Nephron progenitor cell (in vitro differentiated cells): Measurements from ENCODE around the gene CCR3.

Experiments used
- DNase-seq: peaks from one replicate; pipeline ENCODE4 v3.0.0; 2021
- H3K27ac Mint-ChIP-seq: 2 replicates; pipeline ENCODE4 v1.8.0; 2021; ENCODE audit warnings: mild to moderate bottlenecking, moderate library complexity, mixed read lengths
- H3K27me3 Mint-ChIP-seq: 2 replicates; pipeline ENCODE4 v1.8.0; 2021; ENCODE audit warnings: mild to moderate bottlenecking, low read depth, mixed read lengths; ENCODE audit not compliant: poor library complexity
- H3K36me3 Mint-ChIP-seq: 2 replicates; pipeline ENCODE4 v1.8.0; 2021; ENCODE audit warnings: low read depth, mixed read lengths
- H3K4me1 Mint-ChIP-seq: 2 replicates; pipeline ENCODE4 v1.8.0; 2021; ENCODE audit warnings: mixed read lengths
- H3K4me3 Mint-ChIP-seq: 2 replicates; pipeline ENCODE4 v1.8.0; 2021; ENCODE audit warnings: mild to moderate bottlenecking, moderate library complexity, mixed read lengths
- H3K9me3 Mint-ChIP-seq: 2 replicates; pipeline ENCODE4 v1.8.0; 2021; ENCODE audit warnings: mild to moderate bottlenecking, moderate library complexity, mixed read lengths
- CTCF ChIP-seq: fragments of 200-600 bp; sonication (generic); IDR thresholded peaks from 2 replicates; pipeline ENCODE4 v1.5.0; 2021; ENCODE audit warnings: antibody characterized with exemption

The CCR3 gene

GRCh38 chr3:46213201-46213600 is 29.1 kb upstream of the CCR3 start:
- no peak overlapping the region for H3K4me3 Mint-ChIP-seq
- H3K36me3 Mint-ChIP-seq, result no peaks in the 10 kb centered on the region
- DNase-seq, result no peak
- peaks cover 1% of the 10 kb centered on the region for H3K4me1 Mint-ChIP-seq
- H3K9me3 Mint-ChIP-seq, result peaks cover 9% of the 10 kb centered on the region
- no peaks in the 10 kb centered on the region for H3K27me3 Mint-ChIP-seq
- no peak for TF ChIP-seq CTCF
- no peak overlapping the region for H3K27ac Mint-ChIP-seq

- no peaks in the 10 kb centered on the region for H3K27me3 Mint-ChIP-seq
- peak; percentile 31 for TF ChIP-seq CTCF
- peaks cover 25% of the 10 kb centered on the region for H3K9me3 Mint-ChIP-seq
- H3K4me1 Mint-ChIP-seq, result no peaks in the 10 kb centered on the region
- DNase-seq, result no peak
- no peaks in the 10 kb centered on the region for H3K36me3 Mint-ChIP-seq
- H3K27ac Mint-ChIP-seq, result no peak overlapping the region
- no peak overlapping the region for H3K4me3 Mint-ChIP-seq
These were observed 27.4 kb upstream of the CCR3 start for GRCh38 chr3:46214751-46215352.

- Mint-ChIP-seq H3K9me3 (peaks cover 26% of the 10 kb centered on the region), H3K27me3 (no peaks in the 10 kb centered on the region), H3K36me3 (no peaks in the 10 kb centered on the region), H3K4me3 (no peak overlapping the region), H3K27ac (no peak overlapping the region), H3K4me1 (no peaks in the 10 kb centered on the region)
- no peak for DNase-seq
- no peak for TF ChIP-seq CTCF
These were observed 26.3 kb upstream of the CCR3 start for GRCh38 chr3:46215810-46216414.

- no peaks in the 10 kb centered on the region for H3K36me3 Mint-ChIP-seq
- H3K27ac Mint-ChIP-seq, result no peak overlapping the region
- no peak for TF ChIP-seq CTCF
- H3K9me3 Mint-ChIP-seq, result peaks cover 26% of the 10 kb centered on the region
- peaks cover 4% of the 10 kb centered on the region for H3K27me3 Mint-ChIP-seq
- no peaks in the 10 kb centered on the region for H3K4me1 Mint-ChIP-seq
- H3K4me3 Mint-ChIP-seq, result no peak overlapping the region
- DNase-seq, result no peak
These were observed 24.0 kb upstream of the CCR3 start for GRCh38 chr3:46218196-46218709.

- Mint-ChIP-seq H3K27me3 (peaks cover 7% of the 10 kb centered on the region), H3K4me1 (no peaks in the 10 kb centered on the region), H3K9me3 (peaks cover 29% of the 10 kb centered on the region), H3K27ac (no peak overlapping the region), H3K4me3 (no peak overlapping the region), H3K36me3 (no peaks in the 10 kb centered on the region)
- DNase-seq, result no peak
- TF ChIP-seq CTCF, result no peak
These were observed 20.9 kb upstream of the CCR3 start for GRCh38 chr3:46221391-46221790.

- no peaks in the 10 kb centered on the region for H3K36me3 Mint-ChIP-seq
- H3K4me3 Mint-ChIP-seq, result no peak overlapping the region
- H3K4me1 Mint-ChIP-seq, result no peaks in the 10 kb centered on the region
- H3K27ac Mint-ChIP-seq, result no peak overlapping the region
- H3K27me3 Mint-ChIP-seq, result peaks cover 7% of the 10 kb centered on the region
- TF ChIP-seq CTCF, result no peak
- DNase-seq, result no peak
- H3K9me3 Mint-ChIP-seq, result peaks cover 31% of the 10 kb centered on the region
These were observed 20.3 kb upstream of the CCR3 start for GRCh38 chr3:46221938-46222337.
